Measurements from ENCODE around the gene NOX3.

NOX3 gene

GRCh38 chr6:155429321-155429893 lies 26.2 kb downstream of the NOX3 start:
- DNase-seq: no peak

- DNase-seq: no peak
These were observed 29.2 kb downstream of the NOX3 start for GRCh38 chr6:155426408-155426945.

GRCh38 chr6:155424181-155424580 lies 31.5 kb downstream of the NOX3 start:
- DNase-seq: no peak

DNA sequence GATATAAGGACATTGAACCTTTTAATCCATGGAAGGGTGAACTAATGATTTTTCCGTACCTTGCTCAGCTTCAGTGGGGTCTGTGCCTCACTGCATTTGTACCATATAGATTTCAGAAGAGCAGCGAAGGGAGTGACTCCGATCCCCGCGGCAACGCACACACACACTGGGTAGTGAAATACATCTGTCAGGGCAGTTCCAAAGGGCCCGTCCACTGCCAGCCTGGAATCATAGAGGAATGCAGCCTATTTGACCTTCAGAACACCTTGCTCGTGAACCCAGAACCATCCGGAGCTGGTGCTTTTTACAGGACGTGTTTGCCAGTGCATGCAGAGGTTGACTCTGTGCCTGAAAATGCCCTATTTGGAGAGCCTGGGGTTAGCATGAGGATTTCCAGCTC lies 33.0 kb downstream of the NOX3 start:
- DNase-seq: no peak

DNA sequence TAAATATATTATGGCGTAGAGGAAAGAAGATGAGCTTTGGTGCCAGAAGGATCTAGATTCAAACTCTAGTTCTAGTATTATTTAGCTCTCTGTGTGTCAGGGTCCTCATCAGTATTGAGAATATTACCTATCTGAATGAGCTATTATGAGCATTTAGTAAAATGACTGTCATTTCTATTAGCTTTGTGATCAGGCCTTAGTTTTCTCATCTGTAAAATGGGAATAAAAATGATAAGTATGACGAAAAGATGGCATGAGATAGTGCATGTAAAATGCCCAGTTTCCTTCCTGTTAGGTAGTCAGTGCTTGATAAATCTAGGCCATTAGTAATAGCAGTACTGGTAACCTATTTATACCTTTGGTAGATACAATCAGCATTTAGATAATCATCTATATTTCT lies 35.1 kb downstream of the NOX3 start:
- no peak for DNase-seq

DNA sequence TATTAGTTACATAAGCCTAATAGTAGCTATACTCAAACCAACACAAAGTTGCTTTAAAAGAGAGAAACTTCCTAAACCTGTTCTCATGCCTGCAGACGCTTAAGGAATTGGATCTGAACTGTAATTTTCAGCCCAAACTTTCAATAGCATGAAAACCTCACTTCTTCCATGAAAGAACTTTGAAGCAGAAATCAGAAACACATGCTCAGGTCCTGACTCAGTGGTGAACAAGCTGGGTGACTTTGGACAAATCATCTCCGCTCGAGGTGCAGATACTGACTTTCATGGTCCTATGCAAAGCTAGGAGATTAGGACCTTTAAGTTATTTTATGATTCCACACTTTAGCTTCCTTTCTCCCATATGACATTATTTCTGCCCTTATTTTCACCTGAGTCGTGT lies 36.5 kb downstream of the NOX3 start:
- DNase-seq: no peak

DNA sequence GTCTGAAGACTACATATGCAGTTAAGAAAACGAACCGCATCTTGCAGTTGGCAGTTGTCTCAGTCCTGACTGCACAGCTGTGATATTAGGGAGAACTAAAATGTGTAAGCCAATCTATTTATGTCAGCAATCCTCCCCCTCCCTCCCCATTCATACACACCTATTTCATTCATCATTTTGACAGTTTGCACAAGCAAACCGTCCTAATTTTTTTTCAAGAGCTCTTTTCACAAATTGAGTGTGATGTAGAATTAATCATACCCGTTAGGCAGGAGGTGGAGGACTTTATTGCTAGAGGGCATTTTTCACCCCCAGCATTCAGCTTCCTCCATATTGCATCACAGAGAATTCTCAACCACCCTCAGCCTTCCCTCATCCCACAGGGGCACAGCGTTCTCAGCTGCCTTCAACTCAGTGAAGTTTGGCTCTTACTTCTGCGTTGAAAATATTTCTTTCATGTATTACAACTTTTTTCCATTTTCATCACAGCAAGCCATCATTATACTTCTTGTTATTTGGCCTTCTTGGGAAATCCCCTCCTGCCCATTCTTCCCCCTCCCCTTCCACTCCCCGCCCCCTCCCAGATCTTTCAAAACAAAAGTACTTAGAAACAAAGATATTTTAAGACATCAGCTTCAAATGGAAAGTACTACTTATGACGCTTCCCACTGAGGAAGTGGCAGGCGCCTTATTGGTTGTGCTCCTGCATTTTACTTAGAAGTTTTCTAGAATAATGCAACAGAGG lies 37.5 kb downstream of the NOX3 start:
- no peak for DNase-seq

GRCh38 chr6:155417454-155417853 lies 38.2 kb downstream of the NOX3 start:
- DNase-seq: no peak

GRCh38 chr6:155415953-155416352 lies 39.7 kb downstream of the NOX3 start:
- no peak for DNase-seq

DNA sequence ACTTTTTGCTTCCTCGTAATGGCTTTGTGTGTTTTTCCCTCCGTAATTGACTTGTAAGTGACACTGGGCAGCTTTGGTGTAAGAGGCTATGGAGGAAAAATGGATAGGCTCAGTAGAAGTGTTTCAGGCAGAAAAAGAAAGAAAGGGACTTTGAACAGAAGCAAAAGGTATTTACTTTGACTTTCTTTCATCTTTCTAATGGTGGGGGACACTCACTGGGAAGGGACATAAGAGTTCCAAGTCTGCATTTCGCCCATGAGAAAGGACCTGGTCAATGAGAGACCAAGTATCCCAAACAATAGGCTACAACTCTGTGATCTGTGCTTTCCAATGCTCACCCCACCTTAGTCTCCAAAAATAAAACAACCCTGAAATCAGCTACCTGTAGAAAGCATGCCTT lies 41.6 kb downstream of the NOX3 start:
- DNase-seq: no peak

DNA sequence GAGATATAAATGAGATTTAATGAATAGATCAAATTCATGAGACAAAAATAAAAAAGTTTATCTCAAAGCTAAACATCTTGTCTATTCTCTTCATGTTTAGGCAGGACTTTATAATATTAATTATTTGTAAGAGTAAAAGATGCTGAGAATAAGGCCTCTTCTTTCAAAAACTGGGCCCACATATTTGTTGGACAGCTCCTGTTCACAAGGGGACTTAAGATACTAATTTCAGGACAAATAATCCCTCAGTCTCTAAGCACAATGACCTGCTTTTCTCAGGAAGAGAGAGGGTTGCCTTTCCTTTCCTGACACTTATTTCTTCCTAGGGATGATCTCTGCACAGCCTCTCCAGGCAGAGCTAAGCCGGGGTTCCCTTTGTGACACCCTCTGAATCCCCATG lies 43.3 kb downstream of the NOX3 start:
- DNase-seq: no peak

GRCh38 chr6:155411154-155412052 lies 44.2 kb downstream of the NOX3 start:
- no peak for DNase-seq

DNA sequence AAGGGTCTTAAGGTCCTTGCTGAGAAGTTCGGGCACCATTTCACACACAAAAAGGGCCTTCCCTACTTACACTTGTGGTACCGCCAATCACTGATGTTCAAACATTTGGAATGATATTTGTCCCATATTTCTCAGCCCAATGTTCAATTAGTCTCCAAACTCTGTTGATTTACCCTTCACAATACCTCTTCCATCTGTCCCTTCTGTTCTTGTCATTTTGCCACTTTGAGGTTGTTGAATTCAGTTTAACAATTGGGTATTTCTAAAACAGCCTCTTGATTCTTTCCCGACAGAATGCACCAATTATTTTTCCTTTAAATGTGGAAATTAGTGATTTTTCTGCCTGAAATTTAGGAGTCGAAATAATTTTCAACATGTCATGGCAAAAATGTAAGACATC lies 46.2 kb downstream of the NOX3 start:
- DNase-seq: no peak

DNA sequence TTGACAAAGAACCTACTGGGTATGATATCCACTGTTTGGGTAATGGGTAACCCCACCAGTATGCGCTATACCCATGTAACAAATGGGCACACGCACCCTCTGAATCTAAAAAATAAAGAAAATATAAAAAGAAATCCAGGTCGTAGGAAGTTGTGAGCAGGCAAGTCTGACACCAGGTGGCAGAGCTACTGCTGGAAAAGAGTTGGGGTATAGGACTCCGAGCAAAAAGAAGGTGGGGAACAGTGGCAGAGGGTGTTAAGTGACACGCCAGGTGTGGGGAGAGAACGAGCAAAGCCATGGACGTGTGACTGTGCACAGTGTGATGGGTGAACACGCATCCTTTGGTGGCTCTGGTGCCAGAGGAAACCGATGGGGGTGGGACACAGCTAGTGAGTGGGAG lies 46.7 kb downstream of the NOX3 start:
- DNase-seq: no peak

DNA sequence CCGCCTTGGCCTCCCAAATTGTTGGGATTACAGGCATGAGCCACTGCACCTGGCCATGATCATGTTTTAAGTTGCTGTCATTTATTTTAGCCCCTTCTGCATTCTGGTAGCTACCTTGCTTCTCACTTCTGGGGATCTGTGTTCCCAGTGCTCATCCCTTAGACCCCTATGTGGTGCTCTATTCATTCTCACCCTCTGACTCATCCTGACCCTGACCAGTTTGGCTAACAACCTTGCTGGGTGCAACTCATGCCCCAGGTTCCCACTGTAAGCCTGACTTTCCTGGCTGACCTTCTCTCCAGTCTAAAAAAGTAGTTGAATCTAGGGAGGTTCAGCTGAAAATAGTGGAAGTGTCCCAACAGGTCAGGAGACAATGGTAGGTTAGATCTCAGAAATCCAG lies 47.4 kb downstream of the NOX3 start:
- no peak for DNase-seq

DNA sequence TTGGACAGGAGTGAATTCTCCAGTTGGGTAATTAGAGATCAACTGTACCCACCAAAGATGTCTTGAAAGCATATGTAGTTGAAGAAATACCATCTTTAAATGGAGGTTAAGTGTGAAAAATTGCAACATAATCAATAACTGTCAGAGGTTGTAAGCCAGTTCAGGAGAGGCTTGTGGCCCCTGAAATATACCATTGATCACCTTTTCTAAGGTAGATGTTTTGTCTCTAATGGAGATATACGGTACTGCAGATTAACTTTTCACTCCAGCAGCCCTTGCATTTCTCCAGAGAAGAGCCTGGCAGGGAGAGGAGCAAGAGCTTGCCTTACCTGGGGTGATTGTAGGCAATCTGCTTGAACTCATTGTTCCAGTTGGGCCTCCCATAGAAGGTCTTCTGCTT lies 48.8 kb downstream of the NOX3 start:
- DNase-seq: no peak

DNA sequence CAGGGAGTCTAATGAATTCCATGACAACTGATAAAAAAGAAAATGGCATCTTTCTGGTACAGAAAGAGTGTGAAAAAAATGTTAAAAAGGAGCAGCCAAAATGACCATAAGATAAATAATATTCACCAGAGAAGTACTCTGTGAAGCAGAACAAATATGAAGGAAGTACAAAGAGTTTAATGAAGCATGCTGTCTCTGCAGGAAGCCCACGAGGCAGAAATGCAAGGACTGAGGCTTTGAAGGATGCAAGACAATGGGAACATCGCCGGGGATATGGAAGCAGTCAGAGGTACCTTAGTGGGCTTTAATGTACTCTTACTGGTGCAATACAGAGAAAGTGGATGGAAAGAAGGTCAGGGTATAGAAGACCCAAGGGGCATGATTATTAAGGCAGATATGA lies 50.7 kb downstream of the NOX3 start:
- no peak for DNase-seq

GRCh38 chr6:155402656-155403304 lies 52.9 kb downstream of the NOX3 start:
- DNase-seq: no peak

DNA sequence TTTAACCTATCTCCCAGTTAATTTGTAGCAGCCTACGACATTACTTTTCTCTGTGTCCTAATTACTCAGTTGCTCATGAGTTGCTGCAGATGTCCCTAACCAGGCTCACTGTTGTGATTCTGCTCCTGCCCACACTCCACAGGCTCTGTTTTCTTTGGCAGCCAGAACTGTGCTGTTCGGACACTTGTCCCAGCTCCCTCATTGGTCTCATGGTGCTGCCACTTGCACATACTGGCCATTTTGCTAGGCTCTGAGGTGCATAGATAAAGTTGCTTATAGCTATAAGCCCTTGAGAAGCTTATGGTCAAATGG lies 55.0 kb downstream of the NOX3 start:
- DNase-seq: no peak

DNA sequence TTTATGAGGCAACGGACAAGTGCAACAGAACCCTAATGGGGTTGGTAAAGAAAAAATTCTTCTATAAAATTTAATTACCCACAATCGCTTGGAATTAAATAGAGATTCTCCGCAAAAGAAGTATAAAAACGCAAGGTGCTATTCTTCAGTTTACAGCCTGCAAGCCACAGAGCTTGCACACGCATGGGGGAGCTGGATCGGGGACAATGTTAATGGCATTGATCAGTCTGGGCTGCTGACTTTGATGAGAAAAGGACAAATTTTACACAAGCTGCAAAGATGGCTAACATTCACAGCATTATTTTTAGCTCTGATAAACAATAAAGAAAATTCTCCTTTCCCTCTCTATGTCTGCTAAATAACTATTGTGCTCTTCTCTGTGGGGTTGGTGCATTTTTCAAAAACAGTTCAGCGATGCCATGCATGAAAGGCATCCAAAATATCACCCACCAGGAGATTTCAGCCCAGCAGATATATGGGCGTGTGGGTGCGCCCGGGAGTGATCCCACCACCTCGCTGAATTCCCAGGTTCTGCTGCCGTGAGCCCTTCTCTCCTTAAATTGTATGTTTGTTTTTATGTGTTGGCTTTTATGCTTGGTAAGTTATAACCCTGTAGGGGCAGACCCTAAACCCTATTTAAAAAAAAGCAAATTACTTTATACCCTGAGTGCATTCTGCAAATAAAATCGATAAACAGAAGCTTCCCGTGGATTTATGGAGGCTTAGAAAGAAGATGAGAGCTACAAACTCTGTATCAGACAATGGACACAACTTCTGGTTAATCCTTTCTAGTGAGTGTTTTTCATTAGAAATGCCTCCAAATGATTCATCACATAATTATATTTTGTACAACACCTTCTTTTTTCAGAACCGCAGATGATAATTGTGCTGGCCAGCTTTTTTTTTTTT lies 55.6 kb downstream of the NOX3 start:
- no peak for DNase-seq

- no peak for DNase-seq
These were observed 56.4 kb downstream of the NOX3 start for GRCh38 chr6:155399062-155399744.

GRCh38 chr6:155398701-155399061 lies 57.0 kb downstream of the NOX3 start:
- DNase-seq: no peak

Data from SW 1271 (cell line).